Stimulated activated CD8-positive, alpha-beta memory T cell treated with anti-CD3 and anti-CD28 coated beads, Interleukin-7, amount 100 ng/mL, for 1 hour (primary cell): Measurements from ENCODE around the gene WWTR1.

Source experiments
- DNase-seq, 2 donors: peaks; one replicate each; pipeline ENCODE4 v3.0.0-alpha.2; 2020; ENCODE audit warnings: low read depth in 2 of 2

WWTR1 gene

DNA sequence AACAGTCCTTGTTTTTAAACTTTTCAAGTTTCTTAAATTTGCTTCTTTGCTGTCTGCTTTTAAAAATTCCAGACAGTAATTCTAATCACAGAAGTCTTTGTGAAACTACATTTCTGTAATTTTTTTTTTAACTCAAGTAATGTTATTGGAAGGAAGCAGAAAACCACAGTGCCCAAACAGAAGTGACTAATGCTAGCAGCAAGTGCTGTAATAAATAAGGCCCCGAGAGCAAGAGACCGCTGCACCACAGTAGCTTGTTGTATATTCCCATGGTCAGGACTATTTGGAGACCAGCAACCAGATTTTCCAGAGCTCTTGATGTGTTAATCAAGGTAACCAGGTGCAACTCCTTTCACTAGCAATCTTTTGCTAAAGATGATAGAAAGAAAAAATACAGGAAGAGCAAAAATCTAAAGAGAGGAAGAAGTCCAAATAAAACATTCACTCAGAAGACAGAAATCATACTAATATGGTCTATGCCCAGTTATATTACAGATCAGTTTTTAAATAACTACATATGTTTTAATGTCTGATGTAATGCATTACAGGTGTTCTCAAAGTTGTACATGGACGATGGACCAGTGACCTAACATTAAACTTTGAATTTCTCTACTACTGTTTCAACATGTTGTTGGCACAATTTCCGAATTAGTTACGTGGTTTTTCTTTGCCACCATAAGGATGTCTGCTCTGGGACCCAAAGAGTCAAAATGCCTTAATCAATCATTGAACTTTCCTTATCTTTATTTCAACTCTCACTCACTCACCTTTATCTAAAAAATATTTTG, 36.4 kb downstream of the WWTR1 start:
- DNase-seq: no peak

DNA sequence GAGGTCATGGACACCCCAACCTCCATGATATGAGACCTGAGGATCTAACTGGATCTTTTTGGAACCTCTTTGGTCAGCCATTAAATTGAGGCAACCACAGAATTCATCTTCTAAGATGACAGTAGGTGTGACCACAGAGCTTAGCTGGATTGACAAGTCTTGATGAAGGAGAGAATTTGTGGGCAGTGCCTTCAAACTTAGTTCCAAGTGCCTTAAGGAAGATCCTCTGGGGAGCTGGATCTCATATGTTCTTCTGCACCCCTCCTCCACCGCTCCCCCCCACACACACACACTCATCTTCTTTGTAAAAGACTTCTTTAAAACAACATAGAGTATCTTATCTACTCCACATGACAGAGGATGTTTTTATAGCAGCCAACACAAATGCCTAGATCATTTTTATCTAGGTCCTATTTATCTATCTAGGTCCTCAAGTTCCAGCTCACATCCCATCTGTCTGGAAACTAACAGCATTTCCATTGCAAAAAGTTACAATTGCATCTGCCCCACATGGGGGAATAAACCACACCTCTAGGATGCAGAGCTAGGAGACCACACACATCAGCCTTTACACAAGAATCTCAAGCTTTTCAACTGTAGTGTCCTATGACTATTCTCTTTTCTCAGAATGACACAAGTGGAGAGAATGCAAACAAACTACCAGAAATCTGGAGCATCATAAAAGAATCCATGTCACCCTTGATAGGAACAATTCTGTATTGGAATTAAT, 37.4 kb downstream of the WWTR1 start:
- DNase-seq: no peak

DNA sequence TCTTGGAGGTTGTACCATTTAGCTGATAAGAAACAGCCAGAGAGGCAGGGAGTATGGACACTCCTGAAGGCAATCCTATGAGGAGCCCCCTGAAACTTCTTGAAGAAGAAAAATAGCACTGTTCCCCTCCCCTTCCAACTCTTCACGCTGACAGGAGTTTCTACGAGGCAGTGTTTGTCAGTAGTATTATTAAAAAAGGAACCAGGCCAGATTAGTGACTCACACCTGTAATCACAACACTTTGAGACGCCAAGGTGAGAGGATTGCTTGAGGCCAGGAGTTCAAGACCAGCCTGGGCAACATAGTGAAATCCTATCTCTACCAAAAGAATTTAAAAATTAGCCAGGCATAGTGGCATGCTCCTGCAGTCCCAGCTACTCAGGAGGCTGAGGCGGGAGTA, 38.7 kb downstream of the WWTR1 start:
- DNase-seq: no peak

DNA sequence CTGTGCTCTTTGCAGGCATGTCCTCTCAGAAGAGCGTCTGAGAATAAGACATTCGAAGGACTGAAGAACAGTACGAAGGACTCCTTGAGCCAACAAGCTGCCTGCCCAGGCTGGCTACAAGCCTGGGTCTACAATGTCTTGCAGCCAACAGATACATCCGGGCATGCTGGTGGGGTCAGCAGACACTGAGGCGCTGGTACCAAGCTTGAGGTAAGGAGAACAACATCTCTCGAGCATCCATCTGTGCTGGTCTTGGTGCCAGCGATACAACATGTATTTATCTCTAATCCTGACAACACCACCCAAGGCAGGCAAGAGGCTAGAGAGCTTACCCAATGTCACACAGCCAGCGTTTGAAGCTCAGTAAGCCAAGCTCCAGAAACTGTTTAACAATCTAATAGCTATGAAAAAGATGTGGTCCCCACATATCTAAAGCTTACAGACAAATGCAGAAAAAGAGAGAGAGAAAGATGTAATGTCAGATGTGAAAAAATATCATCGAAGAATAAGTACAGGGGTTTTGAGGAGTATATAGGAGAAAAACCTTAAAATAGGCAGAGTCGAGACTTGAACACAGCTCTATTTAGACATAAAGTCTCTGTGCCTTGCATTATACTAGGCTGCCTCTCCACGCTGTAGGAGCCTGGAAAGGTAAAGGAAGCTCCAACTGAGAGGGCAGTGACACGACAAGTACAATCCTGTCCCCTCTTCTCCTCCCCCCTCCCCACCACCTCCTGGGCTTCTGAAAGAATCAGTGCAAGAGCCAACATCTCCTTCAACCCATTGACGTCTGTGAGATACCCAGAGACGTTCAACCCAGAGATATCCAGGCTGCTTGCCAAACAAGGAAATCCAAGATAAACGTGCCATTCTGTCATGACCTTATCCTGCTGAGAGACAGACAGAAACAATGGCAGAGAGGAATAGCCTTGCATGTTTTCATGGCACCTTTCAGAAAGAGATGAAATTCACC, 39.4 kb downstream of the WWTR1 start:
- no peak for DNase-seq

DNA sequence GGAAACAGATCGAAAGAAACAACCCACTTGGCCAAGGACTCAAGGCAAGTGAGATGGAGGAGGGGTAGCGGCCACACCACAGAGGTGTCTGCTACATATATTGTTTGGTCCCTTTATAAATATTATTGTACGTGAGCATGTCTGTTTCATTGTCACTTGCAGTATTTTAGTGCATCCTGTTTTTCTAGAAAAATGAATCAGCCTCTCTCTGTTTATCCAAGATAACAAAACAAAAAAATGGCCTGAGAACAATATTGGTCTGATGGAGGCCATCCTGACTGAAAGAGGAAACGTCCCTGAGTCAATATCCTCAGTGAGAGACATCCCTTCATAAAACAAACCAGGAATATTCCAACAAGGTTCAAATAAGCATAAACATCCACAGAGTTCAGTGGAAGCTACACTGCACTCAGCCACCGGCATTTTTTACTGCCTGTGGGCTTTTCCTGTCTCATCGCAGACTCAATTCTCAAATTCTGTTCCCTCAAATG, 42.0 kb downstream of the WWTR1 start:
- no peak for DNase-seq

DNA sequence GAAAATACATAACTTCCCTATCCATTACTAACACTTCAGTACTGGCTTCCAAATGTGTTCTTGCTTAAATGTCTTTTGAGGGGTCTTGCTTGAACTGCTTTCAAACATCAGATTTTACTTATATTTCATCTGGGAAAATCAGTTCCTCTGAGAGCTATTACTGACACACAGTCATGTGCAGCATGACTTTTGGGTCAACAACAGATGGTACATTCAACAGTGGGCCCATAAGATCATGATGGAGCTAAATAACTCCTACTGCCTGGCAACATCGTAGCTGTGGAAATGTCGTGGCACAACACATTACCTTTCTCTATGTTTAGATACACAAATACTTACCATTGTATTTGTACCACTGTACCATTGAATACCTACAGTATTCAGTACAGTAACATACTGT, 43.8 kb downstream of the WWTR1 start:
- DNase-seq: no peak

DNA sequence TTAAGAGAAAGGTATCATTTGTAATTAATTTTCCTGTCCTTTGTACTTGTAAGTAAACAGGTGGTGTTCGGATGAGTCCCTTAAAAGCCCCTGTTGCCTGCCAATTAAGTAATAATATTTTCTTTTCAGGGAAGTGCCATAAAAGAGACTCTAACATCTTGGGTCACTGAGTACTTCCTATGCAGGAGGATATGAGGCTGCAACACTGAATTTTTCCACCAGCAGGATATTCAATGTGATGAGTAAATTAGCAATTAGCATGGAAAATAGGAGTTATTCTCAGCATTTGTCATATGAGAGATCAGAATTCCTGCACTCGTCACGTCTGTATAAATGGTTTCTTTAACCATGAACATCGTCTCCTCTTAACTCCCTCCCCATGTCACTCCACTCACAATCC, 45.4 kb downstream of the WWTR1 start:
- no peak for DNase-seq

DNA sequence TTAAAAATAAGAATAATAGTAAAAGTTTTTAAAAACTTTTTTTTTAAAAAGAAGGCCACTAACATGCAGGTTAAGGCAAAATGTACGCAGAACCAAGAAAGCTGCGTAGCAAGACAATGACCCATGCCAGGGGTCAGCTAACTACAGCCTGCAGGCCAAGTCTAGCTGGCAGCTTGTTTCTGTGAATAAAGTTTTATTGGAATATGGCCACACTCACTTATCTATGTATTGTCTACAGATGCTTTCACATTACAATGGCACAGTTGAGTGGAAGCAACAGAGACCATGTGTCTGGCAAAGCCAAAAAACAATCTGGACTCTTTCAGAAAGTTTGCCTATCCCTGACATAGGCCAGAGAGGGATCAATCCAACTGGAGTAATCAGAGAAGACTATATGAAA, 46.7 kb downstream of the WWTR1 start:
- DNase-seq: no peak

DNA sequence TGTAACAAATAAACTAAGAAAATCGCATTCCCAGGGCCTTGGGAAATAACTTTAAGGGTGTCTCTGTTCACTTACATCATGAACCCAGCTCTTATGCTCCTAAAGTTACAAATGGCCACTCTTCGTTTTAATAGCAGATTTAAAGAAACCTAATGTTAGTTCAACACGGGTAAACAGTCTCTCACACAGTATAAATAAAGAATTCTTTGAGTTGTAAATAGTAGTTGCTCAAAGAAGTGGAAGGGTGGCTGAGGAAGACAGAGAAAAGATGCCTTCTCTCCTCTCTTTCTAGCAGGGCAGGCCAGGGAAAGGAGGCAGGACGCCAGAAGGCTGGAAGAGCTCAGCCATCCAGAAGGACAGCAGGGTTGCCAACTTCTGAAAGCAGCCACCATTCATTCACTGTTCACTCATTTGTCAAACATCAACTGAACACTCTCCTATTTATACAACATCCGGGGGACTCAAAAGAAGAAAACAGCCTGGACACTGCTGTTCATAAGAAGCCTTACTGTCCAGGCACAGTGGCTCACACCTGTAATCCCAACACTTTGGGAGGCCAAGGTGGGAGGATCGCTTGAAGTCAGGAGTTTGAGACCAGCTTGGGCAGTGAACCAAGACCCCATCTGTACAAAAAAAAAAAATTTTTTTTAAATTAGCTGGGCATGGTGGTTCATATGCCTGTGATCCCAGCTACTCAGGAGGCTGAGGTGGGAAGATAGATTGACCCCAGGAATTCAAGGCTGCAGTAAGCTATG, 47.3 kb downstream of the WWTR1 start:
- no peak for DNase-seq

DNA sequence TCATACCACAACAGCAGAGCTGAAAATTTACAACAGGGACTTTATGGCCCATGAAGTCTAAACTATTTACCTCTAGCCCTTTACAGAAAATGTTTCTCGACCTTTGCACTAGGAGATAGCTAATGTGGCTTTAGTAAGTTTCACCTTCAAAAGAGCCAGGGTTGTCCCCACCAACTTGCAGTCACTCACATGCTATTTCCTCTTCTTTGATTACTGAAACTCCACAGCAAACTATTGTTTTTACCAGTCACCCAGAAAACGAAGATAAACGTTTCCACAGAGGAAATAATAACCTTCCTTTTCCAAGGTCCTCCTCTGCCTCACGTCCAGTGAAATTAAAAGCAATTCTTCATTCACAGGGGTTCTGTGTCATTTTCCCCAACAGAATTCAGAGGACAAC, 48.2 kb downstream of the WWTR1 start:
- DNase-seq: no peak

DNA sequence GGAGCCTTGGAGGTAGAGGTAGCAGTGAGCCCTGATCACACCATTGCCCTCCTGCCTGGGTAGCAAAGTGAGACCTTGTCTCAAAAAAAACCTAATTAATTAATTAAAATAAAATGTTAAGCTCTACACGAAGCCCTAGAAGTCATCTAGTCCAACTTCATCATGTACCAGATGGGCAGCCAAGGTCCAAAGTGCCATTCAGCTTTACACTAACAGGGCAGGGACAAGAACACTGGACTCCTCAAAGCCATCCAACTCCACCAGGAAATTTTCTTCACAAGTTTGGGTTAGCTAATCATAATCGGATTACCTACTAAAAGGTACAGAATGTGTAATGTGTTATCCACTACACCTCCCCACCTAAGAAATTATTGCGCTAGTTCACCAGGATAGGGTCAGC, 48.8 kb downstream of the WWTR1 start:
- DNase-seq: no peak

DNA sequence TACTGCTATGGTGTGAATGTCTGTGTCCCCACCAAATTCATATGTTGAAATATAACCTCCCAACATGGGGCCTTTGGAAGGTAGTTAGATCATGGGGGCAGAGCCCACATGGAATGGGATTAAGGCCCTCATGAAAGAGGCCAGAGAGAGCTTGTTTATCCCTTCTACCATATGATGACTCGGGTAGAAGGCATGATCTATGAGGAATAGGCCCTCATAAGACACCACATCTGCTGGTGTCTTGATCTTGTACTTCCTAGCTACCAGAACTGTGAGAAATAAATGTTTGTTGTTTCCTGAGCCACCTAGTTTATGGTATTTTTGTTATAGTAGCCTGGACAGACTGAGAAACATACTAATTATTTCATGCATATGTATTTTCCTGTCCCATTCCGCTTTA, 51.9 kb downstream of the WWTR1 start:
- DNase-seq: no peak

DNA sequence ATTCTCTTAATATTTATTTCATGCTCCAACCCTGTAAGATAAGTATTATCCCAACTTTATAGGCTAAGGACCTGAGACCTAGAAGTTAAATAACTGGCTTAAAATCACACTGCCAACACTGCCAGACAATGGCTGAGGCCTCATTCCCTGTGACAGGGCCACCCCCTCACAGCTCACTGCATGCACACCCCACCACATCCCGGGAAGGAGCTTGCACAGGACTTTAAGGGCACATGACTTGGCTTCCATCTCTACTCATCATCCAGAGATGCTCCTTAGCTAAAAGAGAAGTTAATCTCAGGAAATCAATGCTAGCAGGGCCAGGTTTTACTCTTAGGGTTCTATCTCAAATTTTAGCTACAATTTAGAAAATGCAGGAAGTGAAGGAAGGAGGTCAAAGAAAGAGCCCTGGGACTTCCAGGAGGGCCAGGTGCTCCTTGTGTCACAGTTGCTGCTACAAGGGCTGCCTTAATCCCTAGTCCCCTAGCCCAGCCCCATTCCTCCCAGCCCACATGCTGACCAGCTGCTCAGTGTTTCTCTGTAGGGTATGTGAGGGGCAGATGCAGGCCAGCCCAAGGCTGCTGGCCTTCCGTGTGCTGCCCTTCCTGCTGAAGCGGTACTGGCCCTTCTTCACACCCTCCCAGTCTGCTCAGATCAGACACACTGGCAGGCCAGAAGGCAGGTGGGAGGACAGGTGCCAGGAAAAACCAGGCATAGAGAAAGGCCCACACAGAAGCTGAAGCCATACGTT, 53.5 kb downstream of the WWTR1 start:
- DNase-seq: no peak

DNA sequence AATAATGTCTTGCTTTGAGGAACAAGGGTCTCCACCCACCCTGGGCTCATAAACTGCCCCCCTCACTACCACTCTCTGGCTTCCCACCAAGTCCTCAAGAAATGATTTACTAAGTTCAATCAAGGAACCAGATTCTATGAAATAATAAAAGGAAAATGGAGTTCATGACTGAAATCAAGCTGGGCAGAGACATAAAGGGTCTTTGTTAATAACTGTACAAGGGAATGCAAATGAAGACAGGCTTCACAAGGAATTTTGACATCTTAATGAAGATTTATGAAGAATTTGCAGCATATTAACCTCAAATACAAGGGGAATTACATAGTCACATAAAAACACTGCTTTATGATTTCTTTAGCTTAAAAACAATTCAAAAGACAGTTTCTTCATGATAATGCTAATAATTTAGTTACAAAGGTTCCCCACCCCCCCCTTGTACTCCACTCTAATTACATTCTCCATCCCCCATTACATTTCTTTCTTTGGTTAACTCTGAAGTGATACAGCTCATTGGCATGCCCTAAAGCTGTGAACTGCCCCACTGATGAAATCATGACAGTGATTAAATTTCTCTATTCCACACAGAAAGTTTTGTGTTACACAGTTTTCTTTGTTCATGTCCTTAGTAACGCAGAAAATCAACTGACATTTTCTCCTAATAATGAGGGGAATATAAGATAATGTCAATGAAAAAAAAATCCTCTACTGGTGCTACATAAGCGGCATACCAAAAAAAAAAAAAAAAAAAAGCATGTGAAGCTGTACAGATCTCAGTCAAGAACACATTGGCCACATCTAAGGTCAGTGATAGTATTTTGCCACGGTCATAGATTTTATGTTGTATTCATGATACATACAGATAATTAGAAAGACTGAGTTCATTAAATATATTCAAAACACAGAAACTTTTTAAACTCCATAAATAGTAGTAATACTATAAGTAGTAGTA, 54.4 kb downstream of the WWTR1 start:
- DNase-seq: no peak

DNA sequence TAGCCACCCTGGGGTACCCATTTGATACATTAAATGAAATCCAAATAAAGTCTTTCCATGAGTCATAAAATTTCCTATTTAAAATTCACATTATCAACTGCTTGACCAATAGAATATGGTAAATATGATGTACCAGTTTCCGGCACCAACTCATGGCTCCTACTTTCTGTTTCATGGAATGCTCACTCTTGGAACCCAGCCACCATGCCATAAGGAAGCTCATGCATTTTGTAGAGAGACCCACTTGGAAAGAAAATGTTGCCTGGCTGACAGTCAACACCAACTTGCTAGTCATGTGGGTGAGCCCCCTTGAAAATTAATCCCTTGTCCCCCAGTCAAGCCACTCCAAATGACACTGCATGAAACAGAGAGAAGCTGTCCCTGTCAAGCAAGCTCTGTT, 57.2 kb downstream of the WWTR1 start:
- no peak for DNase-seq

DNA sequence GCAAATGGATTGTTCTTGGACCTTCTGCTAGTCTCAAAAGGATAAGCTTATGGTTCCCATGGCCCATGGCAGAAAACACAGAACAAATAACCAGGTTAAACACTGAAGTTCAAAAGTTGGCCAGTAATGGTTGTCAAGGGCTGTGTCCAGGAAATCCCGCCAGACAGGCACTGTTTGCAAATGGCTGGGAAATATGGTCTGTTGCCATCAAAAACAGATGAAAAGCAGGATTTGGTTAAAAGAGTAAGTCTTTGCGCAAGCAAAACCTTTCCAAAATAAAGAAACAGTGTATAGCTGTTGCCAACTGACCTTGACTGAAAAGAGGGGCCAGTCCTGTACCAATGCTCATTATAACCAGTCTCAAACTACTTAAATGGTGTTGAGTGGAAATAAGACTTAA, 58.6 kb downstream of the WWTR1 start:
- no peak for DNase-seq

DNA sequence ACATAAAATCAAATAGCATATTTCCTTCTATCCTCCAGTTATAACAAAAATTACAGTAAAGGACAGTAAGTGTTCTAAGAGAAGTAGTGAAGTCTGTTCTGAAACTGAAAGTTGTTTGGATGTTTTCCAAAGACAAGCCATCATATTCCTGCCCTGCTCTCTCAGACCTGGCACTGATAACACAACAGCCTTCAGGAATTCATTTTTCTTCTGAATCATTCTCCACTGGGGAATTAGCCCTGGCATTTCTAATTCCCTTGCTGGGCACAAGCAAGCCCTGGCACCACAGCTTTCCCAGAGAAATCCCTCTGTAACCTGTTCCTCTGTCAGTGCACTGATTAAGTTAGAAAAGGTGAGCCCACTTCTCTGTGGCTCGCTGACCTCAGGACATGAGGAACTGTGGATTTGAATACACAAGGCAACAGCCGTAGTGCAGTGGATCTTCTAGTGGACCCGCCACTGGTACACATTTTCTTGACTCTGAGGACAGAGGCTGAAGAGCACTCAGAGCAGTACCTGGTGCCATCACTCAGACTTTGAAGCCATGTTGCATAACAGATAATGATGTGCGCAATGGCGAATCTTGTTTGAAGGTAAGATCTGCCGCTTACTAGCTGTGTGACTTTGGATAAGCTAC, 61.6 kb downstream of the WWTR1 start:
- no peak for DNase-seq

DNA sequence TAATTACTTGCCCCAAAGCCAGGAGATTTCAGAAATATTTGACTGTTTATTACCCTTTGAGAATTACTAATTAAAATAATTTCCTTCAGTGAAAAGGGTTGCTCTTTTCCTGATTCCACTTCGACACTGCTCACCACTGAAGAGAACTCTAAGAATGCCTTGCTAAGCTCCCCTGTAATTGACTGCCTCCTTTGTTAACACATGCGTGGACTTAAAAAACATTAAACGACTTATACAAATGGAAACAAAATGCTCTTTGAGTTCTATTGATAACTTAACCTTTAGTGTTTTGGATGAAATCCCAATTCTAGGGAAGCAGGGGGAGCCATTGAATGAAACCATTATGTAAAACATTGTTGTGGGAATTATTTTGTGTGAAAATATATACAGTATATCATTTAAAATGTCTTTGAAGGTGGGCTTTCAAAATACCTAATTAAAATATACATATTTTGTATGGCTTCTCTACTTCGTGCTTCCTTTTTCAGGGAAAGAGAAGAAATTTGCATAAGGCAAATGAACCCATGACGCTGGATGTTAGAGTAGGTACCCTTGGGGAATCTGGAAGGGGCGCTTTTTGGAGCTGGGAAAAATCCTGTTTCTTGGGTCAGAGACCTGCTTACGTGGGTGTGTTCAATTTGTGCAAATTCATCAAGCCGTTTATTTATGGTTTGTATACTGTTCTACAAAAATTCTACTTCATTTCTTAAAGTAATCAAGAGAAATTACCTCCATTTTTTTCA, 64.2 kb downstream of the WWTR1 start:
- no peak for DNase-seq
